ENCODE results near the gene FANCI. TPM values are rescaled to one million over a fixed set of nuclear protein-coding genes. Genes with fewer than 3 reads are reported as not detected.

FANCI gene
- total RNA-seq, 1 experiment from 2014 or later: 112 TPM

DNA sequence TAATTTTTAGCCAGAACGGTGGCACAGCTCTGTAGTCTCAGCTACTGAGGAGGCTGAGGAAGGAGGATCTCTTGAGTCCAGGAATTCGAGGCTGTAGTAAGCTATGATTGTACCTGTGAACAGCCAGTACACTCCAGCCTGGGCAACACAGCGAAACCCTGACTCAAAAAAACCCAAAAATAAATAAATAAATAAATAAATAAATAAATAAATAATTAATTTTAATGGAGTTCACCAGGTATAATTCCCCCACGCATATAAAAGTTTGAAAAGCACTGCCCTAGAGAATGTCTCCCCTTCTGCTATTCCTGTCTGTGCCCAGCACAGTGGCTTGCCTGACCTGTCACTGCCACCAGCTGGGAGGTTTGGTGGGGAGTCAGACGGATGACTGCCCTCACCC is 18.2 kb upstream of the FANCI start:
- Histone ChIP-seq H3K4me3 (replicated peaks in 1 of 2; ENCODE audit: low read depth in 1 of 2, low read length in 2 of 2) (no peak overlapping the region), H3K27ac (ENCODE audit: low read depth, low read length) (no peak overlapping the region), H3K9me2 (ENCODE audit: insufficient read depth) (no peaks in the 10 kb centered on the region), H3K4me1 (ENCODE audit: control insufficient read depth in 1 of 2, insufficient read depth in 2 of 2, low read length in 2 of 2) (peaks cover 0 to 16% of the 10 kb centered on the region in 2 experiments; a peak in 2 of 4 replicates), H3K27me3 (ENCODE audit: insufficient read depth, low read length) (no peaks in the 10 kb centered on the region), H4K20me1 (ENCODE audit: insufficient read depth) (no peaks in the 10 kb centered on the region), H3K9me3 (ENCODE audit: control insufficient read depth in 1 of 2, insufficient read depth in 1 of 2, low read depth in 1 of 2, low read length in 2 of 2) (no peaks in the 10 kb centered on the region), H2AFZ (ENCODE audit: low read depth, low read length, poor library complexity, severe bottlenecking) (no peak overlapping the region), H3K4me2 (ENCODE audit: low read length) (no peak overlapping the region), H3K79me2 (ENCODE audit: insufficient read depth, low read length) (no peaks in the 10 kb centered on the region), H3K9ac (ENCODE audit: low read length) (no peak overlapping the region), H3K36me3 (ENCODE audit: control insufficient read depth in 1 of 2, insufficient read depth in 2 of 2, low read length in 2 of 2) (no peaks in the 10 kb centered on the region)
- RAD21 ChIA-PET (ENCODE audit: low non-redundant PET in 1 of 2, low total read pairs in 2 of 2, uncharacterized antibody in 2 of 2, unreplicated experiment in 2 of 2): no interaction called here
- no peak for TF ChIP-seq YY1 (IDR thresholded peaks at IDR 0.05; ENCODE audit: extremely low read depth, insufficient replicate concordance, low read depth, low read length)
- TF ChIP-seq ELF1 (IDR thresholded peaks at IDR 0.05; ENCODE audit: borderline replicate concordance, low read depth): no peak
- no peak for TF ChIP-seq RAD21 (IDR thresholded peaks at IDR 0.05; ENCODE audit: low read depth)
- no peak for TF ChIP-seq EZH2 (IDR thresholded peaks at IDR 0.05)
- TF ChIP-seq ZFX (IDR thresholded peaks at IDR 0.05): no peak
- no peak for TF ChIP-seq POLR2A (IDR thresholded peaks at IDR 0.05; ENCODE audit: borderline replicate concordance, extremely low read depth, insufficient read depth, insufficient read length)
- no peak for TF ChIP-seq SRF (IDR thresholded peaks at IDR 0.05; ENCODE audit: low read depth)
- TF ChIP-seq POLR2AphosphoS5 (IDR thresholded peaks at IDR 0.05; ENCODE audit: low read depth, low read length): no peak
- TF ChIP-seq, protein P1, sequence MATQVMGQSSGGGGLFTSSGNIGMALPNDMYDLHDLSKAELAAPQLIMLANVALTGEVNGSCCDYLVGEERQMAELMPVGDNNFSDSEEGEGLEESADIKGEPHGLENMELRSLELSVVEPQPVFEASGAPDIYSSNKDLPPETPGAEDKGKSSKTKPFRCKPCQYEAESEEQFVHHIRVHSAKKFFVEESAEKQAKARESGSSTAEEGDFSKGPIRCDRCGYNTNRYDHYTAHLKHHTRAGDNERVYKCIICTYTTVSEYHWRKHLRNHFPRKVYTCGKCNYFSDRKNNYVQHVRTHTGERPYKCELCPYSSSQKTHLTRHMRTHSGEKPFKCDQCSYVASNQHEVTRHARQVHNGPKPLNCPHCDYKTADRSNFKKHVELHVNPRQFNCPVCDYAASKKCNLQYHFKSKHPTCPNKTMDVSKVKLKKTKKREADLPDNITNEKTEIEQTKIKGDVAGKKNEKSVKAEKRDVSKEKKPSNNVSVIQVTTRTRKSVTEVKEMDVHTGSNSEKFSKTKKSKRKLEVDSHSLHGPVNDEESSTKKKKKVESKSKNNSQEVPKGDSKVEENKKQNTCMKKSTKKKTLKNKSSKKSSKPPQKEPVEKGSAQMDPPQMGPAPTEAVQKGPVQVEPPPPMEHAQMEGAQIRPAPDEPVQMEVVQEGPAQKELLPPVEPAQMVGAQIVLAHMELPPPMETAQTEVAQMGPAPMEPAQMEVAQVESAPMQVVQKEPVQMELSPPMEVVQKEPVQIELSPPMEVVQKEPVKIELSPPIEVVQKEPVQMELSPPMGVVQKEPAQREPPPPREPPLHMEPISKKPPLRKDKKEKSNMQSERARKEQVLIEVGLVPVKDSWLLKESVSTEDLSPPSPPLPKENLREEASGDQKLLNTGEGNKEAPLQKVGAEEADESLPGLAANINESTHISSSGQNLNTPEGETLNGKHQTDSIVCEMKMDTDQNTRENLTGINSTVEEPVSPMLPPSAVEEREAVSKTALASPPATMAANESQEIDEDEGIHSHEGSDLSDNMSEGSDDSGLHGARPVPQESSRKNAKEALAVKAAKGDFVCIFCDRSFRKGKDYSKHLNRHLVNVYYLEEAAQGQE (IDR thresholded peaks at IDR 0.05; ENCODE audit: low read depth): no peak
- no peak for TF ChIP-seq EGR1 (IDR thresholded peaks at IDR 0.05; ENCODE audit: low read depth)
- TF ChIP-seq FOSL1 (IDR thresholded peaks at IDR 0.05; ENCODE audit: low read depth): no peak
- TF ChIP-seq SIN3A (IDR thresholded peaks at IDR 0.05; ENCODE audit: low read depth): no peak
- ATAC-seq (no peak), DNase-seq (ENCODE audit: low read depth, low spot score) (no peak)
- no TSS peak for BruUV-seq (replicated peaks)
- POLR2A ChIA-PET: no interaction called here
- CTCF ChIA-PET: no interaction called here
- intact Hi-C loops (cut with micrococcal nuclease): no loop called here
